ENCODE results near the gene IL32.
A peak's percentile ranks its signal among the peaks of the same experiment; 100 is the strongest.

IL32 gene

GRCh38 chr16:3022208-3022683 lies 43.2 kb upstream of the IL32 start:
- Histone ChIP-seq H3K4me1 (ENCODE audit: control insufficient read depth, insufficient read depth, low read length, poor library complexity, severe bottlenecking) (peaks cover 53% of the 10 kb centered on the region), H3K9me3 (ENCODE audit: control insufficient read depth, low read length) (no peaks in the 10 kb centered on the region), H3K36me3 (ENCODE audit: control insufficient read depth, insufficient read depth, low read length) (peaks cover 19% of the 10 kb centered on the region), H3K27me3 (replicated peaks; ENCODE audit: control insufficient read depth, insufficient read depth, low read length, poor library complexity, severe bottlenecking) (peaks cover 4% of the 10 kb centered on the region), H3K27ac (ENCODE audit: insufficient read depth, low read length, poor library complexity, severe bottlenecking) (peak overlapping the region; percentile 88), H3K4me3 (ENCODE audit: insufficient read depth, low read depth, low read length, poor library complexity, severe bottlenecking) (no peak overlapping the region)
- DNase-seq = peak; percentile 67 to 74 (median 69)

- DNase-seq = no peak
- H3K27ac ChIP-seq (ENCODE audit: insufficient read depth, low read length, poor library complexity, severe bottlenecking) = peak overlapping the region; percentile 88
Observed at GRCh38 chr16:3022684-3023414, 42.6 kb upstream of the IL32 start.

GRCh38 chr16:3023415-3023668 lies 42.1 kb upstream of the IL32 start:
- H3K4me3 ChIP-seq (ENCODE audit: insufficient read depth, low read depth, low read length, poor library complexity, severe bottlenecking) = peak overlapping the region; percentile 58
- DNase-seq = no peak
- H3K4me1 ChIP-seq (ENCODE audit: control insufficient read depth, insufficient read depth, low read length, poor library complexity, severe bottlenecking) = peaks cover 53% of the 10 kb centered on the region
- no peaks in the 10 kb centered on the region for H3K9me3 ChIP-seq (ENCODE audit: control insufficient read depth, low read length)
- H3K27ac ChIP-seq (ENCODE audit: insufficient read depth, low read length, poor library complexity, severe bottlenecking) = peak overlapping the region; percentile 88
- H3K36me3 ChIP-seq (ENCODE audit: control insufficient read depth, insufficient read depth, low read length) = peaks cover 20% of the 10 kb centered on the region
- no peaks in the 10 kb centered on the region for H3K27me3 ChIP-seq (replicated peaks; ENCODE audit: control insufficient read depth, insufficient read depth, low read length, poor library complexity, severe bottlenecking)

More at GRCh38 chr16:3022684-3023414, 42.6 kb upstream of the IL32 start:
- peaks cover 1% of the 10 kb centered on the region for H3K27me3 ChIP-seq (replicated peaks; ENCODE audit: control insufficient read depth, insufficient read depth, low read length, poor library complexity, severe bottlenecking)
- H3K4me3 ChIP-seq (ENCODE audit: insufficient read depth, low read depth, low read length, poor library complexity, severe bottlenecking) = peak overlapping the region; percentile 58
- peaks cover 20% of the 10 kb centered on the region for H3K36me3 ChIP-seq (ENCODE audit: control insufficient read depth, insufficient read depth, low read length)
- H3K4me1 ChIP-seq (ENCODE audit: control insufficient read depth, insufficient read depth, low read length, poor library complexity, severe bottlenecking) = peaks cover 55% of the 10 kb centered on the region
- H3K9me3 ChIP-seq (ENCODE audit: control insufficient read depth, low read length) = no peaks in the 10 kb centered on the region

- Histone ChIP-seq H3K36me3 (ENCODE audit: control insufficient read depth, insufficient read depth, low read length) (peaks cover 20% of the 10 kb centered on the region), H3K27me3 (replicated peaks; ENCODE audit: control insufficient read depth, insufficient read depth, low read length, poor library complexity, severe bottlenecking) (no peaks in the 10 kb centered on the region), H3K4me3 (ENCODE audit: insufficient read depth, low read depth, low read length, poor library complexity, severe bottlenecking) (peak within 1 kb of the TSS; percentile 58), H3K27ac (ENCODE audit: insufficient read depth, low read length, poor library complexity, severe bottlenecking) (peak within 1 kb of the TSS; percentile 88), H3K4me1 (ENCODE audit: control insufficient read depth, insufficient read depth, low read length, poor library complexity, severe bottlenecking) (peaks cover 55% of the 10 kb centered on the region), H3K9me3 (ENCODE audit: control insufficient read depth, low read length) (no peaks in the 10 kb centered on the region)
- peak; percentile 83 to 92 (median 91) for DNase-seq
Observed at GRCh38 chr16:3023669-3024478, 41.6 kb upstream of the IL32 start, which contains the start of the genes HCFC1R1 and THOC6. HCFC1R1 (minus strand) TSS chr16:3023942; CDS start chr16:3023941, 1 bp downstream. THOC6 (plus strand) TSS chr16:3024035; CDS start chr16:3024327, 292 bp downstream.

GRCh38 chr16:3025032-3026002 lies 40.1 kb upstream of the IL32 start:
- H3K36me3 ChIP-seq (ENCODE audit: control insufficient read depth, insufficient read depth, low read length) = peaks cover 20% of the 10 kb centered on the region

GRCh38 chr16:3026003-3026378 lies 39.4 kb upstream of the IL32 start:
- Histone ChIP-seq H3K4me3 (ENCODE audit: insufficient read depth, low read depth, low read length, poor library complexity, severe bottlenecking) (no peak overlapping the region), H3K36me3 (ENCODE audit: control insufficient read depth, insufficient read depth, low read length) (peaks cover 20% of the 10 kb centered on the region), H3K9me3 (ENCODE audit: control insufficient read depth, low read length) (no peaks in the 10 kb centered on the region), H3K27me3 (replicated peaks; ENCODE audit: control insufficient read depth, insufficient read depth, low read length, poor library complexity, severe bottlenecking) (no peaks in the 10 kb centered on the region), H3K4me1 (ENCODE audit: control insufficient read depth, insufficient read depth, low read length, poor library complexity, severe bottlenecking) (peaks cover 46% of the 10 kb centered on the region), H3K27ac (ENCODE audit: insufficient read depth, low read length, poor library complexity, severe bottlenecking) (no peak overlapping the region)
- DNase-seq = no peak

More at GRCh38 chr16:3025032-3026002, 40.1 kb upstream of the IL32 start:
- DNase-seq = no peak
- H3K27me3 ChIP-seq (replicated peaks; ENCODE audit: control insufficient read depth, insufficient read depth, low read length, poor library complexity, severe bottlenecking) = no peaks in the 10 kb centered on the region
- no peak overlapping the region for H3K4me3 ChIP-seq (ENCODE audit: insufficient read depth, low read depth, low read length, poor library complexity, severe bottlenecking)
- peaks cover 53% of the 10 kb centered on the region for H3K4me1 ChIP-seq (ENCODE audit: control insufficient read depth, insufficient read depth, low read length, poor library complexity, severe bottlenecking)
- no peaks in the 10 kb centered on the region for H3K9me3 ChIP-seq (ENCODE audit: control insufficient read depth, low read length)
- no peak overlapping the region for H3K27ac ChIP-seq (ENCODE audit: insufficient read depth, low read length, poor library complexity, severe bottlenecking)

- Histone ChIP-seq H3K27ac (ENCODE audit: insufficient read depth, low read length, poor library complexity, severe bottlenecking) (no peak overlapping the region), H3K4me1 (ENCODE audit: control insufficient read depth, insufficient read depth, low read length, poor library complexity, severe bottlenecking) (peaks cover 37% of the 10 kb centered on the region), H3K9me3 (ENCODE audit: control insufficient read depth, low read length) (no peaks in the 10 kb centered on the region), H3K36me3 (ENCODE audit: control insufficient read depth, insufficient read depth, low read length) (peaks cover 20% of the 10 kb centered on the region), H3K4me3 (ENCODE audit: insufficient read depth, low read depth, low read length, poor library complexity, severe bottlenecking) (no peak overlapping the region), H3K27me3 (replicated peaks; ENCODE audit: control insufficient read depth, insufficient read depth, low read length, poor library complexity, severe bottlenecking) (no peaks in the 10 kb centered on the region)
- no peak for DNase-seq
Observed at GRCh38 chr16:3026609-3027488, 38.6 kb upstream of the IL32 start.

GRCh38 chr16:3027489-3027795 lies 38.0 kb upstream of the IL32 start:
- Histone ChIP-seq H3K36me3 (ENCODE audit: control insufficient read depth, insufficient read depth, low read length) (peaks cover 20% of the 10 kb centered on the region), H3K4me3 (ENCODE audit: insufficient read depth, low read depth, low read length, poor library complexity, severe bottlenecking) (no peak overlapping the region), H3K9me3 (ENCODE audit: control insufficient read depth, low read length) (no peaks in the 10 kb centered on the region), H3K27ac (ENCODE audit: insufficient read depth, low read length, poor library complexity, severe bottlenecking) (no peak overlapping the region), H3K4me1 (ENCODE audit: control insufficient read depth, insufficient read depth, low read length, poor library complexity, severe bottlenecking) (peaks cover 31% of the 10 kb centered on the region), H3K27me3 (replicated peaks; ENCODE audit: control insufficient read depth, insufficient read depth, low read length, poor library complexity, severe bottlenecking) (no peaks in the 10 kb centered on the region)
- DNase-seq = no peak
